Kidney epithelial cell (primary cell): Measurements from ENCODE around the gene NTSR2. TPM values are rescaled to one million over a fixed set of nuclear protein-coding genes. Genes with fewer than 3 reads are reported as not detected.

Experiments
- DNase-seq: peaks from one replicate; pipeline ENCODE4 v3.0.0-alpha.2; 2010; ENCODE audit warnings: low read depth
- H3K27me3 ChIP-seq: 2 replicates; pipeline ENCODE4 v1.6.0; 2011; ENCODE audit warnings: low read length; ENCODE audit not compliant: control insufficient read depth, insufficient read depth
- H3K36me3 ChIP-seq: 2 replicates; pipeline ENCODE4 v1.5.1; 2011; ENCODE audit warnings: low read length; ENCODE audit not compliant: control insufficient read depth, insufficient read depth
- H3K4me3 ChIP-seq: 2 replicates; pipeline ENCODE4 v1.5.1; 2011; ENCODE audit warnings: low read depth, mild to moderate bottlenecking, control low read depth, low read length
- total RNA-seq: library from RNA; depleted of rRNA; stranded (reverse); fragments of >200 nt; gene quantifications from 2 replicates; pipeline ENCODE4 v1.2.3, GENCODE V29; 2015
- TF ChIP-seq, protein P1 (sequence below): IDR thresholded peaks from 2 replicates; pipeline ENCODE4 v1.5.1; 2011; ENCODE audit warnings: mild to moderate bottlenecking, moderate library complexity, low read length, control low read depth, inconsistent platforms; ENCODE audit not compliant: insufficient read depth, poor library complexity, severe bottlenecking

The NTSR2 gene
- total RNA-seq, 1 donor from 2014 or later: not detected

DNA sequence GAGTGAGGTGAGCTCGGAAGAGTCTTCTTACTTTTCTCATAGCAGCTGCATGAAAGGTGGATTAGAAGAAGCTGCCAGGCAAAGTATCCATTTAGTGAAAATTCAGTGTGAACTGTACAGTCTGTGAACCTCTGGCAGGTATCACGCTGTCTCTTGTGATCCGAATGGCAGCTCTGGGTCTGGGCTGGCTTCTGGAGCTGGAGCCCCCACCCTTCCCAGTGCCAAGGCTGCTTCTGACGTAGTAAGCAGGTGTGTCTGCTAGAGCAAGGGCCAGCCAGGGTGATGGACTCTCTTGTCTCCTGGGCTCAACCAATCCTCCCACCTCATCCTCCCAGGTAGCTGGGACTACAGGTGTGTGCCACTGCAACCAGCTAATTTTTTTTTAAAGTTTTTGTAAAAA is 14.0 kb upstream of the NTSR2 start:
- TF ChIP-seq, protein P1, sequence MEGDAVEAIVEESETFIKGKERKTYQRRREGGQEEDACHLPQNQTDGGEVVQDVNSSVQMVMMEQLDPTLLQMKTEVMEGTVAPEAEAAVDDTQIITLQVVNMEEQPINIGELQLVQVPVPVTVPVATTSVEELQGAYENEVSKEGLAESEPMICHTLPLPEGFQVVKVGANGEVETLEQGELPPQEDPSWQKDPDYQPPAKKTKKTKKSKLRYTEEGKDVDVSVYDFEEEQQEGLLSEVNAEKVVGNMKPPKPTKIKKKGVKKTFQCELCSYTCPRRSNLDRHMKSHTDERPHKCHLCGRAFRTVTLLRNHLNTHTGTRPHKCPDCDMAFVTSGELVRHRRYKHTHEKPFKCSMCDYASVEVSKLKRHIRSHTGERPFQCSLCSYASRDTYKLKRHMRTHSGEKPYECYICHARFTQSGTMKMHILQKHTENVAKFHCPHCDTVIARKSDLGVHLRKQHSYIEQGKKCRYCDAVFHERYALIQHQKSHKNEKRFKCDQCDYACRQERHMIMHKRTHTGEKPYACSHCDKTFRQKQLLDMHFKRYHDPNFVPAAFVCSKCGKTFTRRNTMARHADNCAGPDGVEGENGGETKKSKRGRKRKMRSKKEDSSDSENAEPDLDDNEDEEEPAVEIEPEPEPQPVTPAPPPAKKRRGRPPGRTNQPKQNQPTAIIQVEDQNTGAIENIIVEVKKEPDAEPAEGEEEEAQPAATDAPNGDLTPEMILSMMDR: no peak
- Histone ChIP-seq H3K27me3 (peaks cover 13% of the 10 kb centered on the region), H3K4me3 (no peak overlapping the region), H3K36me3 (no peaks in the 10 kb centered on the region)
- DNase-seq: no peak

DNA sequence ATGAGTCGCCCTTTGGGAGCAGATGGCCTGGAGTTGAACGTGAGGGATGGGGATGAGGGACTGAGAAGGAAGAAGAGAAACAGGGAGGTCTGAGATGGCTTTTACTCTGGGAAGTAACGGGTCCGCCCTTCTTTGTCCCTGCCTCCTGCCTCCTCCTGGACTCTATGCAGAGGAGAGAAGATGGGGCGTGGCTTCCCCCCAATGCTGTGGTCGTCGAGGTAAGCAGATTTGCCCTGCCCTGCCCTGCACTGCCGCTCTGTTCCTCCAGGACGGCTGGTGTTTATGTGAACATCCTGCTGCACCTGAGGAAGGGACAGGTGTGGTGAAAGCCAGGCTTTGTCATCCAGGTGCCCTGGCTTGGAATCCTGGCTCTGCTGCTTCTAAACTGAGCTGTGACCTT is 13.5 kb upstream of the NTSR2 start:
- no peak overlapping the region for H3K4me3 ChIP-seq
- no peaks in the 10 kb centered on the region for H3K36me3 ChIP-seq
- no peak for DNase-seq
- TF ChIP-seq, protein P1: no peak
- H3K27me3 ChIP-seq: peaks cover 17% of the 10 kb centered on the region

- Histone ChIP-seq H3K36me3 (no peaks in the 10 kb centered on the region), H3K27me3 (peaks cover 25% of the 10 kb centered on the region), H3K4me3 (no peak overlapping the region)
- TF ChIP-seq, protein P1: no peak
- no peak for DNase-seq
Observed at GRCh38 chr2:11682590-11682915, 12.6 kb upstream of the NTSR2 start.

DNA sequence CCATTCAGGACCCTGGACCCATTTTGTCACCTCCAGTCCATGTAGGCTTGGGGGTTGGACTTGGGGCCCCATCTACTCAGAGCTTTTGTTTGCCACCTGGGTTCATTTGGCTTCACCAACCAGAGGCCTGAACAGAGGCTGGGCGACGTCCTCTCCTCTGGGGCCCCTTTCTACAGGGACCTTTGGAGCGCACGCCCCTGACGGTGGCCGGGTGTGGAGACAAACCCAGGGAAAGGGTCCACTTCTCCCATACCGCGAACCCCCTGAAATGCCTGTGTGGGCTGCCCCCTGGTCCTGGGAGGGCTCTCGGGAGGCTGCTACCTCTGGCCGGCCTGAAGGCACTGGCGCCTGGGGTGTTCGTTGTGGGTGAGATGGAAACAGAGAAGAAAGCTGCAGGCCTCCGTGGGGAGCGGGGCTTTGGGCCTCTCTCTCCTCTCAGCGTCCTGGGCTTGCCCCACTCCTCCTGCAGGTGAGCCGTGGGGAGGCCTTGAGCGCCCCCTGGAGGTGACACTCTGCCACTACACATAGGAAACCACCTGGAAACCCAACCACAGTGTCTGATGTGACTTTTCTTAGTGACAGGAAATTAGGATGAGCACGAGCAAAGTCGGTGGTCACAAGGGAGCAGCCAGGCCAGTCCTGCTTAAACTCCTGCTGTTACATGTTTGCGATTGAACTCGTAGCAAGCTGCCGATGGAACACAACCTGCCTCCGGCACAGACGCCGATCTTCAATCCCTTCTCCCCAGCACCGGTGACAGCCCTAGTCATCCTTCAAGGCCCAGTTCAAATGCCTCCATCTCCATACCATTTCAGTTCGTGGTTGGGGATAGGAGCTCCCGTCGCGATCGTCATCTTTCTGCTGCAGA is 12.0 kb upstream of the NTSR2 start:
- DNase-seq: no peak
- Histone ChIP-seq H3K36me3 (no peaks in the 10 kb centered on the region), H3K27me3 (peaks cover 31% of the 10 kb centered on the region), H3K4me3 (no peak overlapping the region)
- TF ChIP-seq, protein P1: peak; percentile 85

DNA sequence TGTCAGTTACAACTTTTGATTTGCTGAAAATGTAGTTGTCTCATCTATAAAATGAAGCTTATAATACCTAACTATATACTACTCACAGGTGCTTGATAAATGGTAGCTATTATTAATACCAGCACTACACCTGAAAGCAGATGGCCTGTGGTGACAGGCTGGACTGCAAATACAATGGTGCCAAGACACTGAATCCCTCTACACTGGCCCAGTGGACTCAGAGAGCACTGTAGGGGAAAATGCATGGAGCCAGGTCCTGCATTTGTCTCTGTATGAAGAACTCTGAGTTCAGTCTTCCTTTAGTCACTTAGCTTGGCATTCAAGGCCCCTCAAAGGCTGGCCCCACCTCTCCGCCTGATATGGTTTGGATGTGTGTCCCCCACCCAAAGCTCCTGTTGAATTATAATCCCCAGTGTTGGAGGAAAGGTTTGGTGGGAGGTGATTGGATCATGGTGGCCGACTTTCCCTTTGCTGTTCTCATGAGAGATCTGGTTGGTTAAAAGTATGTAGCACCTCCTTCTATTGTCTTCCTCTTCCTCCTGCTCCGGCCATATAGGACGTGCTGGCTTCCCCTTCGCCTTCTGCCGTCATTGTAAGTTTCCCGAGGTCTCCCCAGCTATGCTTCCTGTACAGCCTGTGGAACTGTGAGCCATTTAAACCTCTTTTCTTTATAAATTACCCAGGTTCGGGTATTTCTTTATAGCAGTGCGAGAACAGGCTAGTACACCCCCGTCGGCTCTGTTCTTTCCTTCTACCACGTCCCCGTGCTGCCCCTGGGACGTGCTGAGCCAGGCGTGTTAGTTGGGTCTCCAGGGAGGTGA is 11.1 kb upstream of the NTSR2 start:
- peaks cover 39% of the 10 kb centered on the region for H3K27me3 ChIP-seq
- DNase-seq: no peak
- no peak overlapping the region for H3K4me3 ChIP-seq
- no peaks in the 10 kb centered on the region for H3K36me3 ChIP-seq
- TF ChIP-seq, protein P1: no peak
